ENCODE results near the gene MIER2. TPM values are rescaled to one million over a fixed set of nuclear protein-coding genes. Genes with fewer than 3 reads are reported as not detected.

MIER2 gene
- total RNA-seq, 1 donor from 2014 or later: 20.0 TPM

DNA sequence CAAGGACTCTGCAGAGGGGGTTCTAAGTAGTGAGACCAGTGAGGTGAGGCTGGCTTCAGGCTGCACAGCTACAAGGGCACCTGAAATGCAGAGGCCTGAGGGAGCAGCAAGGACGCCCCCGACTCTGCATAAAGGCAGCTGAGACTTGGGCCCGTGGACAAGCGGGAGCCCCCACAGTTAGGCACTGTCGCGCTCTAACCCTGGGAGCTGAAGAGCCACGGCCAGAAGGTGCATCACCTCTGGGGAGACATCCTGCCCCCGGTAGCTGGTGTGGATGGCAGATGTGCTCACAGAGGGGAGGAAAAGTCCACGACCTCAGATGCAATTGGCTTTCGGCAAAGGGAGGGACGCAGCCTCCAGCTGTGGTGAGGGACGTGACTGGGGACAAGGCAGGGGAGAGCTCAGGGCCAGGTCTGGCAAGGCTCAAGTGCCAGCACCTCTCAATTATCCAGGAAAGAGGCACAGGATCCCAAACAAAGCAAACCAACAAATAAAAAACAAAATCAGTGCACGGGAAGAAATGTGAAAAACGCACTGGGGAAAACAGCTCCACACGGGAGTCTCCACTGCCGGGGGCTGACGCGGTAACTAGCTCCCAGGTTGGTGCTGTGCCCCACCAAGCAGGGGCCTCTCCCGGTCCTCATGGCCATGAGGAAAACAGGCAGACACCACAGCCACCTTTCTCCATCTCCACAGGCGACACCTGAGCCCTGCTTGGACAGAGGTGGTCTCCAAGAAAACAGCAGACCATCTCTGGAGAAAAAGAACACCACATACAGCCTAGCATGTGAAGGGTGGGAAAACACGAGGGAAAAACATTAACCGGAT, 30.4 kb downstream of the MIER2 start:
- ATAC-seq (no peak), DNase-seq (no peak)
- intact Hi-C loops (cut with micrococcal nuclease): no loop called here

DNA sequence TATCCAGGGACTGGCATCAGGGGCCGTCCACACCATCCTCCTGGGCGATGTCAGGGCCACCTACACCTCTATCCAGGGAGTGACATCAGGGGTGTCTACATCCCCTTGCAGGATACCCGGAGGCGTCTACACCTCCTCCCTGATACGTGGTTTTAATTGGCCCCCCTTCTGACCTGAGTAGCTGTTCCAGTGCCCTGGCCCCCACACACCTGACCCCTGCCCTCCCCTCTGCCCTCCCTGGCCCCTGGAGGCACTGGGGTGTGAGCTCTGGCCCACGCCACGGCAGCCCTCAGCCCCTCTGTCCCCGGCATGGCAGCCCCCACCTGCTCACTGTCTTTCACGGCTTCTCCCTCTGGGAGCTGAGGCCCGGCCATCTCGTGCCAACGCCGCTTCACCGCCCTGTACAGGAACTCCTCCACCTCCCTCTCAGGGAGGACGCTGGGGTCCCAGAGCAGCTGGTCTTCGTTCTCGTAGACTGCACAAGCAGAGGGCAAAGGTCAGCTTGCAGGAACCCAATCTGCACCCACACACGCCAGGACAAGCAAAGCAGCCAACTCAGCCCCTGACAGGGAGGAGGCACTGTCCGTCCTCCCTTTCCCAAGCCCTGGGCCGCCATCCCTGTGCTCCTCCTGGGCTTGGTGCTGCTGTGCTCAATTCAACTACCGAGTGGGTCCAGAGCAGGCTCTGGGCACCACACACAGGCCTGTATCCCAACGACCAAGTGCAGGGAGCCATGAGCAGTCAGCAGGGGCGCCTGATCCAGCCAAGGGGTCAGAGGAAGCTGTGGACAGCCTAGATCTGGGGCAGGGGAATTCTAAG, 31.2 kb downstream of the MIER2 start:
- ATAC-seq: peak; percentile 21
- DNase-seq: peak; percentile 30
- intact Hi-C loops (cut with micrococcal nuclease): no loop called here

DNA sequence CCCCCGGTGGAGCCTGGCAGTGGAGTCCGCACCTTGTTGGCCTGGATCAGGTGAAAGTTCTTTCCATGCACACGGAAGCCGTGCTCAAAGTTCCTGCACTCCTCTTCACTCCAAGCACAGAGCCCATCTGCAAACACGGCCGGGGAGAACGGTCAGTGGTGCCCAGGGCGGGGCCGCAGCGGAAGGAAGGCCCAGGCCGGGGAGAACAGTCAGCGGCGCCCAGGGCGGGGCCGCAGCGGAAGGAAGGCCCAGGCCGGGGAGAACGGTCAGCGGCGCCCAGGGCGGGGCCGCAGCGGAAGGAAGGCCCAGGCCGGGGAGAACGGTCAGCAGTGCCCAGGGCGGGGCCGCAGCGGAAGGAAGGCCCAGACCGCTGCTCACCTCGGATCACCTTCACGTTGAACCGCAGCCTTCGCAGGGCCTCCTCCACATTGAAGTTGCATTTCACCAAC, 32.8 kb downstream of the MIER2 start:
- intact Hi-C loops (cut with micrococcal nuclease): no loop called here
- DNase-seq (peak; percentile 60), ATAC-seq (peak; percentile 58)

DNA sequence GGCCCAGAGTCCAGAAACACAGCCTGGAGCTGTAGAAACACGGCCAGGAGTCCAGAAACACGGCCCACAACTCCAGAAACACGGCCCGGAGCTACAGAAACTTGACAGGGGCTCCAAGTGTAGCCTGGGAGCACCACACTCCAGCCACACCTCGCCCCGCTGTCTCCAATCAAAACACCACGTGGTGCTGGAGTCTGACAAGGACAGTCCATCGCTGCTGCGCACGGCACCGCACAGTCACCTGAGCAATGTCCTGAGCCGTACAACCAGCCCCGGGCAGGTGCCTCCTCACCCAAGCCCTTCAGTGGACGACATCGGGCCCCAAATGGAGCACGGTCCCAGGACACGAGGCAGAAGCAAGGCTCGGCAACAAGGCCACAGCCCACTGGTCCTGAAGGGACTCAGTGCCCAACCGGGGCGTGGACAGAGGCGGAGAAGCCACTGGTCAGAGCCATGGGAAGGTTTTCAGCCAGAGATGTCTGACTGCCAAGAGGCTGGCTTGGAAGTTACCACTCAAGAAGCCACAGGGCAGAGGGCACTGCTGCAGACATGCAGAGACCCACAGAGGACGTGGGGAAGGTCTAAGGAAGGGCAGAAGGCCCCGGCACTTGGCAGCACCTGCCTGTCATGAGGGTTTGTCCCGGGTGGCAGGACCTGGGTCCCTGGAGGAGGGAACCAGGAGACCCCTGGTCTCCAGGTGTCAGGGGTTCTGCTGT, 33.7 kb downstream of the MIER2 start:
- intact Hi-C loops (cut with micrococcal nuclease): no loop called here
- ATAC-seq (no peak), DNase-seq (no peak)

DNA sequence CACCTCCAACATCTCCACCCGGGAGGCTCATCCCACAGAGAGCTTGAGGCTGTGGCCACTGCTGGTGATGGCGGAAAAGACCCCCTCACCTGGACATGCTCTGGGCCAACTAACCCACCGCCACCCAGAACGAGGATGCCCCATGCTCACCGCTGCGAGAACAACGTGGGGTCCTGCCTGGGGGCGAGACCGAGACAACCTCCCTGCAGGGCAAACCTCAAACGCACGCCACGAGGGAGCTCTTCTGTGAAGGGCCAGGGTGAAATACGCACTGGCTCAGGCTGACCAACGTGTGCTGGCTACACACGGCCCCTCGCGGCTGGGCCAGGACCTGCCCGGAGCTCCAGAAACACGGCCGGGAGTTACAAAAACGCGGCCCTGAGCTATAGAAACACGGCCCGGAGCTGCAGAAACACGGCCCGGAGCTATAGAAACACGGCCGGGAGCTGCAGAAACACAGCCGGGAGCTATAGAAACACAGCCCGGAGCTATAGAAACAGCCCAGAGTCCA, 34.4 kb downstream of the MIER2 start:
- DNase-seq (no peak), ATAC-seq (no peak)
- intact Hi-C loops (cut with micrococcal nuclease): no loop called here

DNA sequence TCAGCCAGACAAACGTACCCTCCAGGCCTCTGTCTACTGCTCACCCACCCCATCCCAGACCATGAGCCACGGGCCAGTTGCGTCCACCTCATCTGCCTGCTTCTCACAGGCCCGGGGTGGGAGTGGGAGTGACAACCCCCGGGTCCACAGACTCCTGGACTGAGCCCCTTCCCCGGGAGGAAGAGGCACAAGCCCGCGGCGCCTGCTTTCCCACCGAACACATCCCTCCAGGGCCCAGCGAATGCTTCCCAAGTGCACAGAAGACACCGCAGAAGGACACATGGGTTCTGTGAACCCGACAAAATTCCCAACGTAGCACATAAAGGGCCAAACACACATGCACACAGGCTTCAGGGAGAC, 35.4 kb downstream of the MIER2 start:
- DNase-seq (no peak), ATAC-seq (no peak)
- intact Hi-C loops (cut with micrococcal nuclease): no loop called here

DNA sequence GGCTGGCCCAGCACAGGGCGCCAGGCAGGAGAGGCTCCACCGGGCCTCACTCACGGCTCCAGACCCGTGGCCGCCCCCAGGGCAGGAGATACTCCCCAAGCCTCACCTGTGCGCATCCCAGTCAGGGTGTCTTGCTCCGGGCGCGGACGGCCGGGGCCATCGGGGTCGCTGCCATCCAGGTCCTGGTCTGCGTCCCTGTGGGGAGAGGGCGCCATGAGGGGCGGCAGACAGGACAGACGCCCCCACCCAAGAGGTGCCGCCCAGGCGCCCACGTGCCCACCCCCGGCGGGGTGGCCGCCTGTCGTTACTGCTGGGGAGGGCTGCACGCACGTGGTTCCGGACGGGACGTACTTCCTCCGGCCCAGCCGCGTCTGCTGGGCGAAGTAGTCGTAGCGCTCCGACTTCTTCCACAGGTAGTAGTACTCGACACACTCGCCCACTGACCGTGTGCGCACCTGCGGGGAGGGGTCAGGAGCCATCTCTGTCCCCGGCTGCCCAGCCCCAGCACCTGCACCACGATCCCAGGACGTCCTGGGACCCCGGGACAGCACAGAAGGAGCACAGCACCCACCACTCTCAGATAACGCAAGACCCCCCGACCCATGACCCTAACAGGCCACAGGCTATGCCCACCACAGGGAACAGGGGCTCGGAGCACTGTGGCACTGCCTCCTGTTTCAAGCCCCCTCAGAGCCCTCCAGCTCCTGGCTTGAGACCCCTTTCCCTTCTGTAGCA, 36.0 kb downstream of the MIER2 start:
- DNase-seq: no peak
- ATAC-seq: no peak
- intact Hi-C loops (cut with micrococcal nuclease): no loop called here

DNA sequence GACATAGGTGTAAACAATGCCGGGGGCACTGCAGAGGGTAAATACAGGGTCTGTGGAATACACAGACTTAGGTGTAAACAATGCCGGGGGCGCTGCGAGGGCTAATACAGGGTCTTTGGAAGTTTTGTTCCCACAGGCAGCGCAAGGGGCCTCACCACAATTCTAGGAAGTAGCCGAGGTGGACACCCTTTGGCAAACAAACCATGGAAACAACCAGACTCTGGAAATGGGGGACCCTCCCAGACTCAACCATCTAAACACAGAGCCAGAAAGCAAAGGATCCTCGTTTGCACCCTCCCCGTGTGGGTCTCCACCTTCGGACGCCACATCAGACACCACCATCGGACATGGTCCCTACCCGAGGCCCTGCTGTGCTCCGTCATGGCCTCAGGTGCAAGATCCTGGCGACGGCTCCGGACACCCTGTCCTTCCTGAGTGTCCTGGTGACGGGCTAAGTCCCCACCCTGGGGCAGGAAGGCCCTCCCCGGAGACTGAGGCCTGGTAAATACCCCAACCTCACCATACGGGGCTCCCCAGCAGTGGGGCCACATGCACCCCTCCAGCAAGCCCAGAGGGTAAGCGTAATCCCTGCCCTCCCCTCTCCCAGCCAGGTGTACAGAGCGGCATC, 36.7 kb downstream of the MIER2 start:
- ATAC-seq (peak; percentile 12), DNase-seq (no peak)
- intact Hi-C loops (cut with micrococcal nuclease): no loop called here

DNA sequence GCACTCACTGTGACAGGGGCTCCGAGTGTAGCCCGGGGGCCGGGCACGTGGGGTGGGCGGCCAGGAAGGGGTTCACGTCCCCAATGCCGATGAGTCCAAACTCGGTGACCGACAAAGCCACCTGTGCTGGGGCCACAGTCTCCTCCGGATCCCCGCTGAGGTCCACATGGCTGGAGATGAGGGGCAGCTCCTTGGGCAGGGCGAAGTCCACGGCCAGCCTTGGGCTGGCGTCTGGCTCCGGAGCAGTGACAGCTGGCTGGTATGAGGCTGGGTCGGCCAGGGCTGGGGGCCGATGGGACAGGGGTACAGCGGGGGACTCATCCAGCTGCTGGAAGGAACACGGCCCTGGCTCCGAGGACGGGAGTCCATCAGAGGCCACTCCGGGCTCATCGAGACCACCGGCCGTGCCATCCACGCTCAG, 37.5 kb downstream of the MIER2 start:
- intact Hi-C loops (cut with micrococcal nuclease): no loop called here
- no peak for ATAC-seq
- no peak for DNase-seq

DNA sequence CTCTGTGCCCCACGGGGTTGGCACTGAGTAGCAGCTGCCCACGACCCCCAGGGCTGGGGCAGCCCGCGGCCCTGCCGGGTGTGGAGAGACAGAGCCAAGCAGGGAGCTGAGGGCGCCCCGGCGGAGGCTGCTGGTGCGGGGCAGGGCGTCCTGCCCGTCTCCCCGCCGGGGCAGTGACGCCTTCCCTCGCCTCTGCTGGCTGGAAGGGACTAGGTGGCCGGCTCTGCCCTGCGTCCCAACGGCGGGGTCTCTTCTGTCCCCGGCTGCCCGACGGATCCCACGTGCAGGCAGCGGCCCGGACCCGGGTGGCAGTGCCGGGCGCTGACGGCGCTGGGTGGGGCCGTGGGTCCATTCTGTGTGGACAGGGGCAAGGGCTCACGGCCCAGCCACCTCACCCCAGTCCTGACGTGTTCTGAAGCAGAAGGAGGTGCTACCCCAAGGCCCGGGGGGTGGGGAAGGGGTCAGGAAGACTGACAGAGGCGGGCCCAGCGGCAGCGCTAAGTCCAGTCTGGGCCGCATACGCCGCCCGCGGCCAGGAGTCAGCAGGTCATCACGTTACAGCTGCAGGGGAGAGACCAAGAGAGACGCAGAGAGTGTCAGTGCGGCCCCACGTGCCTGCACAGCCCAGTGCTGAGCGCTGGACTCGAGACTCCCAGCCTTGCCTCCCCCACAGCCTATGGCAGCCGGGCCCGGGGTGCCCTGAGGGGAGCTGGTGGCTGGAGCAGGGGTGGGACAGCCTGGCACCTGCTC, 38.3 kb downstream of the MIER2 start:
- no peak for DNase-seq
- ATAC-seq: no peak

DNA sequence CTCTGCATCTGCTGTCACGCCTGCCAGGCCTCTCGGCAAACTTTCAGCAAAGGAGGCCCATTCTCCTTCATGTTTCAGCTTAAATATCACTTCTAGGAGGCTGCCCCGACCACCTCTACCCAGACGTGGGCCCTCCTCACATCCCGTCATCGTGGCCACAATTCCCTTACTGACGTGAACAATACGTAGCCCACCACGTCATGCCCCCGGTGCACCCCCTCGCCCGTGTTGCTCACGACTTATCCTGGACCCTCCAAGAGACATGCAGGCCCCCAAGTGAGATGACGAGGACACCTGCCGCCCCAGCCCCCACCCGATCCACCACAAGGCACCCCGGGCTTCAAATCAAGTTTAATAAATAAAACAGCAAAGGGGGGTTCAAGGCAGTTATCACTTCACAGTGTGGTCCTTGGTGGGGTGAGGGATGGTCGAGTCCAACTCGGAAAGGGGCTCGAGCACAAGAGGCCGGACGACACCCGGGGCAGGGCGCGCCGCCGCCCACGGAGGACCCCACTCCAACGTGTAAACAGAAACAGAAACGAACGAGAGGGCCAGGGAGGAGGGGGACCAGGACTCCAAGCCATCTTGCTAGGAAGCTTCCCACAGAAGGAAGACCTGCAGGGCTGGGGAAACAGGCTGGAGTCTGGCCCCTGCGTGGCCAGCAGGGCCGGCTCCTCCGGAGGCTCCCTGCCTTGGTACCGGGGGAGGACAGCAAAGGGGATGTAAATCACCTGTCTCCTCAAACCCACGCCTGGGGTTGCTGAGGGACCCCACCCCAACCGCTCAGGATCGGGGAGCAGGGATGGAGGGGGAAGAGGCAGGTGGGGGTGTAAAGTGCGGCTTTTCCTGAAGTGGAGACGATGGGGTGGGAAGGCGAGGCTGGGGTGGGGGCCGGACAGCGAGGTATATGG, 39.1 kb downstream of the MIER2 start:
- DNase-seq (no peak), ATAC-seq (no peak)
- intact Hi-C loops (cut with micrococcal nuclease): no loop called here

More for the DNA sequence above, 38.3 kb downstream of the MIER2 start:
- intact Hi-C loops (cut with micrococcal nuclease): no loop called here

DNA sequence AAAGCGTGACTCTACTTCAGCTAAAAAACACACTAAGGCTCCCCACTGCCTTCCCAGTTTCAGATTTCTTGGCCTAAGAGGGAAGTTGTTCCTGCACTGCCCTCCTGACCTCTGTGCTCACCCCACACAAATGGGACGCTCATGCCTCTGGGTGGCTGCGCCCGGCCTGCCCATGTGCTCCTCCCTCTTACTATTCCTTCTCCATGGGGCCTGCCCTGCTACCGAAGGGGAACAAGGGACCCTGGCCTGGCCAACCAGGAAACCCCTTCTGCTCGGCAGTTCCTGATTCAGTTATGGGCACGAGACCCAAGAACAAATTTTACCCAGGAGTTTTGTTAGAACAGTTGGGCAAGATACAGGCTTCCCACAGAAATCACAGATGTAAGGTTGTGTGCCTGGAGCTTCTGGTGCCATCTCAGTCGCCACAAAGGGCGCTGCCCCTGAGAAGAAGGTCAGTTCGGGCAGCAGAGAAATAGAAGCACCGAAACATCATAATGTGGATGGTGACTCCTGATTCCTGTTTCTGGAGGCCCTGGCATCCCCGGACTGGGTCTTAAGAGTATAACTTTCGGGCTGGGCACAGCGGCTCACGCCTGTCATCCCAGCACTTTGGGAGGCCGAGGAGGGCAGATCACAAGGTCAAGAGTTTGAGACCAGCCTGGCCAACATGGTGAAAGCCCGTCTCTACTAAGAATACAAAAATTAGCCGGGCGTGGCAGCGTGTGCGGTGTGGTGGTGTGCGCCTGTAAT, 47.9 kb downstream of the MIER2 start:
- DNase-seq (peak; percentile 16), ATAC-seq (peak; percentile 71)
- intact Hi-C loops (cut with micrococcal nuclease): no loop called here

DNA sequence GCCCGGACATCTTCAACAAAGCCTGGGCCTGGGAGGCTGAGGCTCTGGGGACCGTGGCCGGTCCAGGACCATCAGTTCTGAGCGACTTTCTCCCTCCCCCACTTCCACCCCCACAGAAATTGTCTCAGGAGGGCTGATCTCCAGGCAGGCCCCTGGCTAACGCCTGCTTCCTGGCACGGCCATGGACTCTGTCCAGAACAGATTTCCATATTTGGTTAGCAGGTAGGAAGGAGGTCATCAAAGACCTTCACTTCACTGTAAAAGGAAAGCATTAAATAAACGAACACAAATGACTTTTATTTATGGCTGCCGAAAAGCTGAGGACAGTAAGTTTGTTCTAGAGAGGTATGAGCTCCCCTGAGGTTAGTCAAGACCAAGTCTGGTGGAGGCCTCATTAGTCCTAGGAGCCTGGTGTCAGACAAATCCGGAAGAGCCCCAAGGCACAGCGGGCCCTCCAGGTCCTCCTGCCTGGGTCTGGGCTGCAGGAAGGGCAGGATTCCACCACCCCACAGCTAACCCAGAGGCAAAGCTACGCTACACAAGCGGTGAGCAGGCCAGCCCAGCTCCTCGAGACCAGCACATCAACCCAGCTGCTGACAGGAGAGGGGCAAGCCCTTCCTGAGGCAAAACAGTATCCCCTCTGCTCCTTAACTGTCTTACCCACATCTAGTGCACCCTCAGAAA, 48.8 kb downstream of the MIER2 start:
- DNase-seq (no peak), ATAC-seq (peak; percentile 7)
- intact Hi-C loops (cut with micrococcal nuclease): no loop called here

DNA sequence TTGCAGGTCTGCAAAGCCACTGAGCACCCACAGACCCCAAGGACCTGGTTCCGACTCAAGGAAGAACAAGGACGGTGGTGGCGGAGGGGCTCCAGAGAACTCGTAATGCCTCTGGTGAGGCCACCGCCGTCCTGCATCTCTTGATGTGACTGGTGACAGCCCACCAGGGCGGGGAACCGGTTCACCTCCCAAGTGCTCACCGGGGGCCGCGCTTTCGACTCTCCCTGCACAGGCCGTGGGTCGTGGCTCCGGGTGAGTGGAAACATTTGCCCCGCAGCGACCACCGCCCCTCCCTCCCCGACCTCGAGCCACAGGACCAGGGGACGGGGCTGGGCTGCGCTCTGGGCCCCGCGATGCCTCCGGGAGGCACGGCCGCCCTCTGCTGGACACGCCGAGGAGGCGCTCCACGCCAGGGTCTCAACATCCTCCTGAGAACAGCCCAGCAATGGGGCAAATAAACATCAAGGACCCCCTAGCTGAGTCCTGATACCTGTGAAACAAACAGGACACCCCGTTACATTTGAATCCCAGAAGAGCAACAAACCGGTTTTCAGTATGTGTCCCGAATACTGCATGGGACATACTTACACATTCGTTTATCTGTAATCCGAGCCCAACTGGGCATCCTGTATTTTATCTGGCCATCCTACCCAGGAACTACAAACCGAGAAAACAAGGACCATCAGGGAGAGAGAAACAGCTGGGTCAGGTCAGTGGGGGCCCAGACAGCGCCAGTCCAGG, 49.5 kb downstream of the MIER2 start:
- peak; percentile 83 for ATAC-seq
- peak; percentile 65 for DNase-seq
- intact Hi-C loops (cut with micrococcal nuclease): no loop called here

DNA sequence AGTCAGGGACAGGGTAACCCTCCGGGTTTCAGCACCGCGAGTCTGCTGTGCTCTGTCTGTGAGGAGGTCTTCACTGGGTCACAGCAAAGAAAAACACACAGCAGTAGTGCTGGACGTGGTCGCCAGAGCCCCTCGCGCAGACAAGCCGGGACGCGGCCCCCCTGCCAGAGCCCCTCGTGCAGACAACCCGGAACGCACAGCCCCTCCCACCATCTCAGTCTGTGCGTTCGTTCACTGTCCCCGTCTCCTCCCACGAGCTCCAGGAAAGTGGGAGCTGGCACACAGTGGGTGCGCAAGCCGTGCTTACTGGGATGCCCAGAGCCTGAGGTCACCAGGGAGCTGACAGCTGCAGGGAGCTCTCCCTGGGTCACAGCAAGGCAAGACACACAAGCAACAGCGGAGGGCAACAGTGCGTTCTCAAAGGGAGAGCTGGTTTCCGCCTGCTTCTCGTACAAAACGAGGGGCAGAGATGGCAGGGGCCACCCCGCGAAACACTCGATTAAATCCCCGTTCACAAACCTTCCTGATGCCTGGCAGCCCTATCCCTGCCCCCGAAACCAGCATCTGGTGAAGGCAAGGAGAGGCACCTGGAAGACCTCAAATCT, 50.2 kb downstream of the MIER2 start:
- ATAC-seq (no peak), DNase-seq (no peak)
- intact Hi-C loops (cut with micrococcal nuclease): no loop called here

Measured in left ventricle myocardium superior (tissue), 1 donor.